Fibroblast of skin of right biceps (primary cell): Measurements from ENCODE around the gene ZNF479.
"Not testable (repeated sequence)": the region's sequence is repeated elsewhere in the genome, so short reads cannot be mapped to it uniquely, and the experiment has no call there.

ENCODE experiments used
- DNase-seq: peaks from one replicate; pipeline ENCODE4 v3.0.0-alpha.2; 2013

ZNF479 gene

DNA sequence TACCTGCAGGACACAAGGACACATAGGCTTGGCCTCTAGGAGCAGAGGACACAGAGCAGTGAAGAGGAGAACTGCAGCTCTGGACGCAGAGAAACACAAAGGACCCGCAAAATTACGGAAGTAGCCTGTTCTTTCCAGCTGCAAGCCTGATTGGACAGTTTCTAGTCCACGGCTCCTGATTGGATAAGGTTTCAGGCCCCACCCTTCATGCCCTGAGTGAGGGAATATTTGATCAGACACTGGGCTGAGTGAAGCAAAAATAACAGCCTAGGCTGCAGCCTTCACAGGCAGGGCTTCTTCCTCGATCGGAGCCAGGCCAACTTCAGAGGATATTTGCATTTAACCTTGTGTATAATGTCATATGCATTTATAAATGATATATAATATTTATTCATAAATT lies at the start of gene ZNF479:
ZNF479 (minus strand) TSS at position 101 of the 400 bp plus-strand sequence. CDS start 112 bp downstream, outside the sequence.
- DNase-seq = not testable (repeated sequence)

DNA sequence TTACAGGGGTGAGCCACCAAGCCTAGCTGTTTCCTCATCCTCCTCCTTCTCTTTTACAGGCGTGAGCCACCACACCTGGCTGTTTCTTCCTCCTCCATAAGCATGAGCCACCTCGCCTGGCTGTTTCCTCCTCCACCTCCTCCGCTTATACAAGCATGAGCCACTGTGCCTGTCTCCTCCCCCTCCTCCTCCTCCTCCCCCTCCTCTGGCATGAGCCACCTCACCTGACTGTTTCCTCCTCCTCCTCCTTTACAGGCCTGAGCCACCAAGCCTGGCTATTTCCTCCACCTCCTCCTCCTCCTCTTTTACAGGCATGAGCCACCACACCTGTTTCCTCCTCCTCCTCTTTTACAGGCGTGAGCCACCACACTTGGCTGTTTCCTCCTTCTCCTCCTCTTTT lies 49.8 kb upstream of the ZNF479 start:
- DNase-seq = no peak

DNA sequence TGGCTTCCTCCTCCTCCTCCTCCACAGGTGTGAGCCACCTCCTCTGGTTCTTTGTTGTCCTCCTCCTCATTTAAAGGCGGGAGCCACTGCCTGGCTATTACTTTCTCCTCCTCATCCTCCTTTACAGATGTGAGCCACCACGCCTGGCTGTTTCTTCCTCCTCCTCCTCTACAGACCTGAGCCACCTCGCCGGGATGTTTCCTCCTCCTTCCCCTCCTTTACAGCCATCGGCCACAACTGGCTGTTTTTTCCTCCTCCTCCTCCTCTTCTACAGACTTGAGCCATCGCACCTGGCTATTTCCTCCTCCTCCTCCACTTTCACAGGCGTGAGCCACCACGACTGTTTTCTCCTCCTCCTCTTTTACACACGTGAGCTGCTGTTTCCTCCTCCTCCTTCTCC lies 49.0 kb upstream of the ZNF479 start:
- no peak for DNase-seq

DNA sequence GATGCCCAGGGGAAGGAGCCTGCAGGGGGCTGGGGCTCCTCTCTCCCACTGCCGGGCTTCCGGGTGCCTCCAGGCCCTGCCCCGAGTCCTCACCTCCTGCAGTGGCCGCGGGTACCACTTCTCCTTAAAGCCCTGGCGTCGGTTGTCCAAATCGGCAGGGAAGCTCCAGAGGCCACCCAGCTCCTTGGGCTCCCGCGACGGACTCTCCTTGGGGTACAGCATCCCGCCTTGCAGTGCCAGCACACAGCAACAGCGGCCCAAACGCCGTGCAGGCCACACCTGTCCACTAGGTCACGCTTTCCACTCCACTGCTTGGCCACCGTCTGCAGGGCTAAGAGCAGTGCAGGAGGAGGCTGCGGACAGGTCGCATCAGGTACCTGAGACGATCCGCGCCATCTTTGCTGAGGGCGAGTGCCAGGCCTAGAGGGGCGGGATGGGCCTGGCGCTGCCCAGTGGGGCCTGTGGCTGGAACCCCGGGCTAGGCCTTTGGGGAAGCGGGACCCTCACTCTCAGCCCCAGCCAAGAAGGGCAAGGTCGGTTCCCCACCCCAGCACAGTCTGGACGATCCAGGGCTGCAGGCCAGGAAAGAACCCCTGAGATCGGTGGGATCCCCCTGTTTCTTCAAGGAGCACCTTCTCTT lies 47.7 kb upstream of the ZNF479 start:
- no peak for DNase-seq

DNA sequence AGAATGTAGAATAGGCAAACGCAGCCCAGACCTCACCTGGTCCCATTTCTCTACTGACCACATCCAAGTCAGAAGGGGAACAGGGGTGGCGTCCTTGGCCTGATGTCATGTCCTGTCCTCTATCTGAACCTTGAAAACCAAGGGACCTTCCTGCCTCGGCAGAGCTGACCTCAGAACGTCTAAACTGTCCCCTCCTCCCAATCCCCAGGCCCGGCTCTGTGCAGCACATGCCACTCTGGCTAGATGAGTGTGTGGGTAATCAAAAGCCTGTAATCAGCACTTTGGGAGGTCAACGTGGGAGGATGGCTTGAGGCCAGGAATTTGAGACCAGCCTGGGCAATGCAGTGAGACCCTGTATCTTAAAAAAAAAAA lies 46.5 kb upstream of the ZNF479 start:
- DNase-seq = no peak

DNA sequence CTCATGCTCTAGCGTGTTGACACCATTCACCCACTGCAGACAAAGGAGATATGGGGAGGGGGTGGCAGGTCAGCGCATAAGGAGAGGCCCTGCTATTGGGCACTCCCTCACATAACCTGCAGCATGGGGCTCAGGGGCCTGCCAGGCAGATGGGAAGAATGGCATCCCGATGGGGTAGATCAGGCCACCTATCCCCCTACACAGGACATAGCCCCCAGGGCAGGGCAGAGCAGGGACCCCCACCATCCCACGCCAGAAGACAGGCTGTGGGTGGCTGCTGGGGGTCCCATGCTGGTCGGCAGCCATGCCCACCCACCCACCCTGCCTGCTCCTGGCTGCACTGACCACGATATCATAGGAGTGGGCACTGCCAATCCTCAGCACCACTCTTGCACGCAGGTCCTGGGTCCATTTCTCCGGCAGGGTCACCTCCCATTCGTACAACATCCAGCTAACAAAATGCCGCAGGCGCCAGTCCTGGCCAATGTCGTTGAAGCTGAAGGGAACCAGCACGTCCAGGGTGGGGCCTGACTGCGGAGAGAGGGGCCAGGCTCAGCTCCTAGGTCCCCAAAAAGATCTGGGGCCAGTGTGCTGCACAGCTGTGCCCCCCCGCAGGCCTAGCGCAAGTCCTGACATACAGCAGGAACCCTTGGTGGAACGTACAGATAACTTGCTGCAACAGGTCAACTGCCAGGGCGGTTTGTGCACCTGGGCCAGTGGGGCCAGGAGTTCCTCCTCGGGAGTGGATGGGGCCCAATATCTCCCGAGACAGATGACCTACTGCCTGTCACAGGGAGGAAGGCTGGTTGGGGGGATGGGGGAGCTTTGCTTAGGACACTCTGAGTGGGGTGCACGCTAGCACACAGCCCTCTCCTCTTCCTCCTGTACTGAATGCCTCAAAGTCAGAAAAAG lies 45.9 kb upstream of the ZNF479 start:
- DNase-seq = no peak

DNA sequence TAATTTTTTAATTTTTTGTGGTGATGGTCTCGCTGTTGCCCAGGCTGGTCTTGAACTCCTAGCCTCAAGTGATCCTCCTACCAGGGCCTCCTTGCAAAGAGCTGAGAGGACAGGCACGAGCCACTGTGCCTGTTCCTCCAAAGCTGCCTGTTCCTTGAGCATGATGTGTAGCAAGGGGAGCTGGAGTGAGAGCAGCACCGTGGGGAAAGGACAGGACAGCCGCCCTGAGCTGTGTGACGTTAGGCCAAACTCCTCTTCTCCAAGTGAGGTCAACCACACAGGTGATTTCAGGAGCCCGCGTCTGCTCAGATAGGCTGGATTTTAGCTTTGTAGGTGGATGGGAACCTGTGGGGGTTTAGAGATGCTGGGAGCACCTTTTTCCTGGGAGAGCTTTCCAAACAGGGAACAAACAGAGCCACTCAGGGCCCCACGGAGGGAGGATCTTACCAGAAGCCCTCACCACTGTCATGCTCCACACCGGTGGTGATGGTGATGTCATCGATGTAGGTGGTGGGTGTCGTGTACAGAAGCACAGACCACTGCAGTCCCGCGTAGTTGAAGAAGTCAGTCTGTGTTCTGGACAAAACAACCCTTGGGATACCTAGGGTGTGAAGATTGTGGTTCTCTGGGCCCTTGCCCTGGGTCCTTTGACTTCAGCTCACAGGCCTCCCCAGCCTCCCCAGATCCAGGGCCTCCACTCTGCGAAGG lies 44.8 kb upstream of the ZNF479 start:
- DNase-seq = no peak

DNA sequence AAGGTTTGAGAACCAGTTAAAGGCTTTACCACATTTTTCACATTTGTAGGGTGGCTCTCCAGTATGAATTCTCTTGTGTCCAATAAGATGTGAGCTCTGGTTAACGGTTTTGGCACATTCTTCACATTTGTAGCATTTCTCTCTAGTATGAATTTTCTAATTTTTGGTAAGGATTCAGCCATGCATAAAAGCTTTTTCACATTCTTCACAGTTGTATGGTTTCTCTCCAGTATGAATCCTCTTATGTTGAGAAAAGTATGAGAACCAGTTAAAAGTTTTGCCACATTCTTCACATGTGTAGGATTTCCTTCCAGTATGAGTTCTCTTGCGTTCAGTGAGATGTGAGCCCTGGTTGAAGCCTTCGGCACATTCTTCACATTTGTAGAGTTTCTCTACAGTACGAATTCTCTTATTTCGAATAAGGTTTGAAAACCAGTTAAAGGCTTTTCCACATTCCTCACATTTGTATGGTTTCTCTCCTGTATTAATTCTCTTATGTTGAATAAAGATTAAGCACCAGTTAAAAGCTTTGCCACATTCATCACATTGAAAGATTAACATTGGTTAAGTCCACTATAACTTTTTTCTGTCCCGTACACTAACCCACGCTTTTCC lies 33.2 kb upstream of the ZNF479 start:
- no peak for DNase-seq

DNA sequence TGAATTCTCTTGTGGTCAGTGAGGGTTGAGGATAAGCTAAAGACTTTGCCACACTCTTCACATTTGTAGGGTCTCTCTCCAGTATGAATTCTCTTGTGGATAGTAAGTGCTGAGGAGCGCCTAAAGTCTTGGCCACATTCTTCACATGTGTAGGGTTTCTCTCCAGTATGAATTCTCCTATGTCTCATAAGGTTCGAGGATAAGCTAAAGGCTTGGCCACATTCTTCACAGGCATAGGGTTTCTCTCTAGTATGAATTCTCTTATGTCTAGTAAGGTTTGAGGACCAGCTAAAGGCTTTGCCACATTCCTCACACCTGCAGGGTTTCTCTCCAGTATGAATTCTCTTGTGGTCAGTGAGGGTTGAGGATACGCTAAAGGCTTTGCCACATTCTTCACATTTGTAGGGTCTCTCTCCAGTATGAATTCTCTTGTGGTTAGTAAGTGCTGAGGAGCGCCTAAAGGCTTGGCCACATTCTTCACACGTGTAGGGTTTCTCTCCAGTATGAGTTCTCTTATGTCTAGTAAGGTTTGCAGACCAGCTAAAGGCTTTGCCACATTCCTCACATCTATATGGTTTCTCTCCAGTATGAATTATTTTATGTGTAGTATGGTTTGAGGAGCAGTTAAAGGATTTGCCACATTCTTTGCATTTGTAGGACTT lies 12.0 kb downstream of the ZNF479 start:
- not testable (repeated sequence) for DNase-seq
